T-helper 2 cell treated with Interferon-gamma antibody and Interleukin-4, amounts not matched to agents 5 μg/mL and 100 μg/mL, for 36 hours (primary cell): ENCODE results near the gene INO80D.
"Not testable (repeated sequence)": the region's sequence is repeated elsewhere in the genome, so short reads cannot be mapped to it uniquely, and the experiment has no call there.

ENCODE experiments used
- DNase-seq: peaks from one replicate; pipeline ENCODE4 v3.0.0; 2021; ENCODE audit warnings: low spot score
- H3K27ac Mint-ChIP-seq: one replicate; pipeline ENCODE4 v1.8.0; 2021; ENCODE audit warnings: mild to moderate bottlenecking, mixed read lengths
- H3K27me3 Mint-ChIP-seq: one replicate; pipeline ENCODE4 v1.8.0; 2021; ENCODE audit warnings: low read depth, mixed read lengths
- H3K36me3 Mint-ChIP-seq: one replicate; pipeline ENCODE4 v1.8.0; 2021; ENCODE audit warnings: low read depth, mixed read lengths
- H3K4me1 Mint-ChIP-seq: one replicate; pipeline ENCODE4 v1.8.0; 2021; ENCODE audit warnings: low read depth, mixed read lengths
- H3K4me3 Mint-ChIP-seq: one replicate; pipeline ENCODE4 v1.8.0; 2022; ENCODE audit warnings: mild to moderate bottlenecking, moderate library complexity, mixed read lengths
- H3K9me3 Mint-ChIP-seq: one replicate; pipeline ENCODE4 v1.8.0; 2021; ENCODE audit warnings: mixed read lengths

The INO80D gene

GRCh38 chr2:206075113-206075512 lies 10.9 kb downstream of the INO80D start:
- no peak overlapping the region for H3K27ac Mint-ChIP-seq

GRCh38 chr2:206071807-206072206 lies 14.2 kb downstream of the INO80D start:
- H3K27me3 Mint-ChIP-seq = no peaks in the 10 kb centered on the region
- no peak for DNase-seq
- peaks cover 12% of the 10 kb centered on the region for H3K36me3 Mint-ChIP-seq
- H3K9me3 Mint-ChIP-seq = no peaks in the 10 kb centered on the region
- no peak overlapping the region for H3K27ac Mint-ChIP-seq
- peaks cover 11% of the 10 kb centered on the region for H3K4me1 Mint-ChIP-seq
- H3K4me3 Mint-ChIP-seq = no peak overlapping the region

More at GRCh38 chr2:206075113-206075512, 10.9 kb downstream of the INO80D start:
- peaks cover 18% of the 10 kb centered on the region for H3K4me1 Mint-ChIP-seq
- H3K27me3 Mint-ChIP-seq = no peaks in the 10 kb centered on the region
- no peak for DNase-seq
- H3K4me3 Mint-ChIP-seq = no peak overlapping the region
- no peaks in the 10 kb centered on the region for H3K9me3 Mint-ChIP-seq
- H3K36me3 Mint-ChIP-seq = peaks cover 12% of the 10 kb centered on the region

GRCh38 chr2:206069417-206069816 lies 16.6 kb downstream of the INO80D start:
- H3K4me1 Mint-ChIP-seq = peaks cover 12% of the 10 kb centered on the region
- no peaks in the 10 kb centered on the region for H3K27me3 Mint-ChIP-seq
- no peak overlapping the region for H3K4me3 Mint-ChIP-seq
- DNase-seq = no peak
- H3K9me3 Mint-ChIP-seq = no peaks in the 10 kb centered on the region
- no peak overlapping the region for H3K27ac Mint-ChIP-seq
- peaks cover 14% of the 10 kb centered on the region for H3K36me3 Mint-ChIP-seq

GRCh38 chr2:206068207-206068606 lies 17.8 kb downstream of the INO80D start:
- Mint-ChIP-seq H3K27ac (no peak overlapping the region), H3K36me3 (peaks cover 18% of the 10 kb centered on the region), H3K9me3 (no peaks in the 10 kb centered on the region), H3K27me3 (no peaks in the 10 kb centered on the region), H3K4me1 (peaks cover 13% of the 10 kb centered on the region), H3K4me3 (no peak overlapping the region)
- no peak for DNase-seq

GRCh38 chr2:206064077-206064476 lies 21.9 kb downstream of the INO80D start:
- Mint-ChIP-seq H3K9me3 (no peaks in the 10 kb centered on the region), H3K36me3 (peaks cover 26% of the 10 kb centered on the region), H3K4me1 (peaks cover 11% of the 10 kb centered on the region), H3K27me3 (no peaks in the 10 kb centered on the region), H3K4me3 (no peak overlapping the region), H3K27ac (no peak overlapping the region)
- no peak for DNase-seq

GRCh38 chr2:206063635-206064034 lies 22.3 kb downstream of the INO80D start:
- H3K27me3 Mint-ChIP-seq = no peaks in the 10 kb centered on the region
- DNase-seq = no peak
- H3K9me3 Mint-ChIP-seq = no peaks in the 10 kb centered on the region
- peaks cover 11% of the 10 kb centered on the region for H3K4me1 Mint-ChIP-seq
- no peak overlapping the region for H3K4me3 Mint-ChIP-seq
- no peak overlapping the region for H3K27ac Mint-ChIP-seq
- peaks cover 26% of the 10 kb centered on the region for H3K36me3 Mint-ChIP-seq

GRCh38 chr2:206062724-206063123 lies 23.2 kb downstream of the INO80D start:
- peaks cover 11% of the 10 kb centered on the region for H3K4me1 Mint-ChIP-seq
- H3K27me3 Mint-ChIP-seq = no peaks in the 10 kb centered on the region
- H3K4me3 Mint-ChIP-seq = no peak overlapping the region
- peaks cover 29% of the 10 kb centered on the region for H3K36me3 Mint-ChIP-seq
- no peak overlapping the region for H3K27ac Mint-ChIP-seq
- H3K9me3 Mint-ChIP-seq = no peaks in the 10 kb centered on the region
- no peak for DNase-seq

- H3K36me3 Mint-ChIP-seq = peaks cover 36% of the 10 kb centered on the region
- no peaks in the 10 kb centered on the region for H3K27me3 Mint-ChIP-seq
- H3K9me3 Mint-ChIP-seq = no peaks in the 10 kb centered on the region
- no peak for DNase-seq
- H3K4me1 Mint-ChIP-seq = peaks cover 2% of the 10 kb centered on the region
- no peak overlapping the region for H3K4me3 Mint-ChIP-seq
- no peak overlapping the region for H3K27ac Mint-ChIP-seq
These were observed 29.7 kb downstream of the INO80D start for GRCh38 chr2:206056286-206056685.

GRCh38 chr2:206054952-206055351 lies 31.0 kb downstream of the INO80D start:
- H3K27me3 Mint-ChIP-seq = no peaks in the 10 kb centered on the region
- peaks cover 38% of the 10 kb centered on the region for H3K36me3 Mint-ChIP-seq
- H3K27ac Mint-ChIP-seq = no peak overlapping the region
- H3K9me3 Mint-ChIP-seq = no peaks in the 10 kb centered on the region
- no peak overlapping the region for H3K4me3 Mint-ChIP-seq
- H3K4me1 Mint-ChIP-seq = peaks cover 2% of the 10 kb centered on the region
- no peak for DNase-seq

GRCh38 chr2:206051912-206052311 lies 34.1 kb downstream of the INO80D start:
- Mint-ChIP-seq H3K27me3 (no peaks in the 10 kb centered on the region), H3K4me1 (peaks cover 5% of the 10 kb centered on the region), H3K36me3 (peaks cover 40% of the 10 kb centered on the region), H3K27ac (no peak overlapping the region), H3K4me3 (no peak overlapping the region), H3K9me3 (no peaks in the 10 kb centered on the region)
- no peak for DNase-seq

- no peaks in the 10 kb centered on the region for H3K27me3 Mint-ChIP-seq
- peak overlapping the region; percentile 0 for H3K27ac Mint-ChIP-seq
- no peak for DNase-seq
- H3K4me1 Mint-ChIP-seq = peaks cover 6% of the 10 kb centered on the region
- H3K36me3 Mint-ChIP-seq = peaks cover 46% of the 10 kb centered on the region
- no peaks in the 10 kb centered on the region for H3K9me3 Mint-ChIP-seq
- H3K4me3 Mint-ChIP-seq = no peak overlapping the region
These were observed 36.6 kb downstream of the INO80D start for GRCh38 chr2:206049392-206049791.

GRCh38 chr2:206045251-206045650 lies 40.7 kb downstream of the INO80D start:
- no peaks in the 10 kb centered on the region for H3K27me3 Mint-ChIP-seq
- no peak overlapping the region for H3K4me3 Mint-ChIP-seq
- H3K4me1 Mint-ChIP-seq = peaks cover 8% of the 10 kb centered on the region
- no peaks in the 10 kb centered on the region for H3K9me3 Mint-ChIP-seq
- peaks cover 61% of the 10 kb centered on the region for H3K36me3 Mint-ChIP-seq
- no peak overlapping the region for H3K27ac Mint-ChIP-seq
- no peak for DNase-seq

GRCh38 chr2:206040525-206040924 lies 45.4 kb downstream of the INO80D start:
- Mint-ChIP-seq H3K4me1 (peaks cover 11% of the 10 kb centered on the region), H3K36me3 (peaks cover 63% of the 10 kb centered on the region), H3K27me3 (no peaks in the 10 kb centered on the region), H3K9me3 (peaks cover 9% of the 10 kb centered on the region), H3K27ac (no peak overlapping the region), H3K4me3 (no peak overlapping the region)
- no peak for DNase-seq

GRCh38 chr2:206035393-206035792 lies 50.6 kb downstream of the INO80D start:
- not testable (repeated sequence) for H3K27me3 Mint-ChIP-seq, DNase-seq, H3K4me3 Mint-ChIP-seq, H3K27ac Mint-ChIP-seq
- peaks cover 42% of the 10 kb centered on the region for H3K9me3 Mint-ChIP-seq
- peaks cover 34% of the 10 kb centered on the region for H3K4me1 Mint-ChIP-seq
- H3K36me3 Mint-ChIP-seq = peaks cover 79% of the 10 kb centered on the region

- Mint-ChIP-seq H3K36me3 (peaks cover 76% of the 10 kb centered on the region), H3K9me3 (peaks cover 42% of the 10 kb centered on the region), H3K4me1 (peaks cover 39% of the 10 kb centered on the region), H3K27ac (peak overlapping the region; percentile 1)
- H3K4me3 Mint-ChIP-seq, H3K27me3 Mint-ChIP-seq, DNase-seq: not testable (repeated sequence)
These were observed 52.5 kb downstream of the INO80D start for GRCh38 chr2:206033452-206033851.
